COLO829 (cell line): ENCODE data around the gene MEMO1.

Source experiments
- DNase-seq: peaks from one replicate; pipeline ENCODE4 v3.0.0; 2012; ENCODE audit warnings: low spot score

The MEMO1 gene

DNA sequence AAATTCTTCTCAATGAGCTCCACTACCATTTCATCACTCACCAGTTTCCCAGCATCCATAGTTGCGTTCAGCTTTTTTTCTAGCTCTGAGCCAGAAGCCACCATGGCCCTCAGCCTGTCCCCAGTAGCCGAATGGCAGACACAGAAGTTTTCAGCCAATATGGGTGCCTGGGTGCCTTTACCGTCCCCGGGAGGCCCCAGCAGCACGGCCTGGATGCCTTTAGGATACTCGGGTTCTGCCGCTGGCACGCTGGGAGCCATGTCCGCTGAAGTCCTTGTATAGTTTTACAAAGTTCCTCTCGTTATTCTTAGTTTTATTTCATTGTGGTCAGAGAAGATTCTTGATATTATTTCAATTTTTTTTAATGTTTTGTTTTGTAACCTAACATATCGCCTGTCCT lies 187.2 kb downstream of the MEMO1 start:
- DNase-seq = no peak

- DNase-seq = no peak
Measured at GRCh38 chr2:31822587-31822986, 188.2 kb downstream of the MEMO1 start.
